NCI-H345 treated with DMSO at 0.1 percent for 48 hours (cell line): Measurements from ENCODE around the gene FAM200C.

Experiments used
- DNase-seq: peaks from one replicate; lab custom pipeline; 2025; ENCODE audit not compliant: unreplicated experiment; lab: John Stamatoyannopoulos, UW

FAM200C gene

GRCh38 chr5:160367885-160368284, 32.0 kb downstream of the FAM200C start:
- DNase-seq: no peak

GRCh38 chr5:160367261-160367660, 32.6 kb downstream of the FAM200C start:
- no peak for DNase-seq

GRCh38 chr5:160366230-160366629, 33.6 kb downstream of the FAM200C start:
- no peak for DNase-seq

- DNase-seq: no peak
Observed at GRCh38 chr5:160363660-160364395, 36.0 kb downstream of the FAM200C start.

- no peak for DNase-seq
Observed at GRCh38 chr5:160363211-160363610, 36.6 kb downstream of the FAM200C start.

GRCh38 chr5:160361624-160362228, 38.1 kb downstream of the FAM200C start:
- DNase-seq: no peak

- no peak for DNase-seq
Observed at GRCh38 chr5:160360310-160360709, 39.5 kb downstream of the FAM200C start.

GRCh38 chr5:160359816-160360215, 40.0 kb downstream of the FAM200C start:
- DNase-seq: no peak

- DNase-seq: no peak
Observed at GRCh38 chr5:160359242-160359641, 40.6 kb downstream of the FAM200C start.

GRCh38 chr5:160357861-160358411, 41.9 kb downstream of the FAM200C start:
- no peak for DNase-seq

- DNase-seq: no peak
Observed at GRCh38 chr5:160357394-160357793, 42.5 kb downstream of the FAM200C start.

- DNase-seq: no peak
Observed at GRCh38 chr5:160356550-160357347, 43.1 kb downstream of the FAM200C start.

- DNase-seq: no peak
Observed at GRCh38 chr5:160354666-160355065, 45.2 kb downstream of the FAM200C start.

- DNase-seq: no peak
Observed at GRCh38 chr5:160353379-160353778, 46.5 kb downstream of the FAM200C start.

- DNase-seq: no peak
Observed at GRCh38 chr5:160352308-160352707, 47.5 kb downstream of the FAM200C start.

GRCh38 chr5:160349935-160350303, 49.9 kb downstream of the FAM200C start:
- DNase-seq: no peak

GRCh38 chr5:160349249-160349934, 50.5 kb downstream of the FAM200C start:
- no peak for DNase-seq

GRCh38 chr5:160348080-160348479, 51.8 kb downstream of the FAM200C start:
- no peak for DNase-seq

- no peak for DNase-seq
Observed at GRCh38 chr5:160347448-160347847, 52.4 kb downstream of the FAM200C start.
